GM12892 (cell line): ENCODE data around the gene PSRC1.

ENCODE experiments used
- DNase-seq: peaks from one replicate; pipeline ENCODE4 v3.0.0; 2011; ENCODE audit not compliant: insufficient read length
- FAIRE-seq: peaks from 2 replicates; lab custom pipeline; 2011; peaks lifted over from hg19 to GRCh38; lab: Jason Lieb, UNC
- POLR2A ChIP-seq: IDR thresholded peaks from 2 replicates; pipeline ENCODE4 v1.6.1; 2011; ENCODE audit warnings: low read depth, low read length, control low read depth
- POLR2AphosphoS5 ChIP-seq: IDR thresholded peaks from 2 replicates; pipeline ENCODE4 v1.6.1; 2011; ENCODE audit warnings: low read depth, low read length, control low read depth
- TAF1 ChIP-seq: IDR thresholded peaks from 2 replicates; pipeline ENCODE4 v1.6.1; 2011; ENCODE audit warnings: low read depth, mild to moderate bottlenecking, control low read depth, low read length, borderline replicate concordance

Gene PSRC1

GRCh38 chr1:109246141-109246551 is 36.8 kb downstream of the PSRC1 start:
- DNase-seq (no peak), FAIRE-seq (no peak)
- TF ChIP-seq TAF1 (no peak), POLR2A (no peak), POLR2AphosphoS5 (no peak)

- DNase-seq (no peak), FAIRE-seq (no peak)
- TF ChIP-seq POLR2AphosphoS5 = no peak
- no peak for TF ChIP-seq POLR2A
- no peak for TF ChIP-seq TAF1
Observed at GRCh38 chr1:109243860-109244552, 38.9 kb downstream of the PSRC1 start.

- DNase-seq = no peak
- TF ChIP-seq POLR2A = no peak
- no peak for TF ChIP-seq TAF1
- TF ChIP-seq POLR2AphosphoS5 = no peak
- FAIRE-seq = no peak
Observed at GRCh38 chr1:109243221-109243620, 39.7 kb downstream of the PSRC1 start.

- FAIRE-seq (no peak), DNase-seq (no peak)
- TF ChIP-seq TAF1 (no peak), POLR2A (no peak), POLR2AphosphoS5 (no peak)
Observed at GRCh38 chr1:109242387-109242786, 40.6 kb downstream of the PSRC1 start.

GRCh38 chr1:109241841-109242345 is 41.1 kb downstream of the PSRC1 start:
- no peak for TF ChIP-seq TAF1
- TF ChIP-seq POLR2A = no peak
- TF ChIP-seq POLR2AphosphoS5 = no peak
- FAIRE-seq (no peak), DNase-seq (no peak)

GRCh38 chr1:109241344-109241743 is 41.6 kb downstream of the PSRC1 start:
- no peak for FAIRE-seq
- no peak for TF ChIP-seq POLR2A
- no peak for TF ChIP-seq TAF1
- no peak for TF ChIP-seq POLR2AphosphoS5
- no peak for DNase-seq

GRCh38 chr1:109240158-109241152 is 42.5 kb downstream of the PSRC1 start:
- no peak for TF ChIP-seq POLR2AphosphoS5
- no peak for TF ChIP-seq POLR2A
- TF ChIP-seq TAF1 = no peak
- FAIRE-seq (no peak), DNase-seq (peak; percentile 12)

GRCh38 chr1:109239409-109240068 is 43.4 kb downstream of the PSRC1 start:
- peak; percentile 21 for DNase-seq
- 0 out of 2 replicates have a peak, but pooled peaks have one; percentile 27 for TF ChIP-seq POLR2AphosphoS5
- no peak for TF ChIP-seq TAF1
- TF ChIP-seq POLR2A = no peak
- FAIRE-seq = no peak

- TF ChIP-seq TAF1 (no peak), POLR2A (no peak), POLR2AphosphoS5 (no peak)
- no peak for FAIRE-seq
Observed at GRCh38 chr1:109239047-109239408, 43.9 kb downstream of the PSRC1 start.

GRCh38 chr1:109238382-109238781 is 44.6 kb downstream of the PSRC1 start:
- no peak for DNase-seq
- no peak for TF ChIP-seq TAF1
- TF ChIP-seq POLR2AphosphoS5 = no peak
- no peak for TF ChIP-seq POLR2A

More at GRCh38 chr1:109239047-109239408, 43.9 kb downstream of the PSRC1 start:
- no peak for DNase-seq

GRCh38 chr1:109237512-109237911 is 45.4 kb downstream of the PSRC1 start:
- TF ChIP-seq POLR2AphosphoS5 = no peak
- TF ChIP-seq TAF1 = no peak
- TF ChIP-seq POLR2A = no peak
- no peak for FAIRE-seq
- DNase-seq = no peak

More at GRCh38 chr1:109238382-109238781, 44.6 kb downstream of the PSRC1 start:
- no peak for FAIRE-seq
